HCT116 (cell line): ENCODE results near the gene ARGLU1. TPM values are rescaled to one million over a fixed set of nuclear protein-coding genes. Genes with fewer than 3 reads are reported as not detected.

Source experiments
- ATAC-seq: fragments of 200-7000 bp; cut with Tn5 transposase; 2 replicates; pipeline ENCODE4 v1.9.1; 2020; ENCODE audit warnings: mild to moderate bottlenecking, moderate library complexity
- BruUV-seq: library from RNA; stranded (reverse); fragments of 400-500 nt; replicated peaks from 2 replicates; lab custom pipeline; 2021; lab: Mats Ljungman, UMichigan
- CTCF ChIA-PET: fragments of 300-600 bp; sonication (Branson Sonifier 250); formaldehyde crosslinking; loops from one replicate; lab custom pipeline; 2021; ENCODE audit warnings: antibody characterized with exemption; lab: Charles Lee
- POLR2A ChIA-PET: fragments of 300-600, 350-600 bp; sonication (Branson Sonifier 250); formaldehyde crosslinking; loops from one replicate; lab custom pipeline; 2021; ENCODE audit warnings: antibody characterized with exemption; lab: Charles Lee
- RAD21 ChIA-PET, 2 experiments: fragments of 300-600 bp; sonication (Branson Sonifier 250); formaldehyde crosslinking; loops; one replicate each; lab custom pipeline; 2023; ENCODE audit warnings: low total read pairs in 2 of 2; ENCODE audit not compliant: uncharacterized antibody in 2 of 2, unreplicated experiment in 2 of 2, low non-redundant PET in 1 of 2; lab: Charles Lee
- DNase-seq: peaks from one replicate; pipeline ENCODE4 v3.0.0-alpha.2; 2010; ENCODE audit warnings: low read depth, low spot score
- H2AFZ ChIP-seq: fragments of 200-600 bp; shearing (Covaris generic), sonication (generic); 2 replicates; pipeline ENCODE4 v1.6.1; 2017; ENCODE audit warnings: low read depth, mixed run types, mixed read lengths, antibody characterized with exemption, low read length; ENCODE audit not compliant: poor library complexity, severe bottlenecking
- H3K27ac ChIP-seq: 2 replicates; pipeline ENCODE4 v1.5.1; 2012; ENCODE audit warnings: low read depth, low read length
- H3K27me3 ChIP-seq: fragments of 200-600 bp; sonication (generic); 2 replicates; pipeline ENCODE4 v1.6.1; 2016; ENCODE audit warnings: mixed run types, low read length, mixed read lengths; ENCODE audit not compliant: insufficient read depth
- H3K36me3 ChIP-seq, 2 experiments: fragments of 200-500 bp in 1 of 2; fragments of 200-600 bp in 1 of 2; sonication (Bioruptor generic) in 1 of 2; sonication (generic) in 1 of 2; 2 replicates each; pipeline versions ENCODE4 v1.5.1 to v1.6.1; 2014 to 2016; ENCODE audit warnings: low read length in 2 of 2, inconsistent platforms in 1 of 2, mixed read lengths in 1 of 2, mixed run types in 1 of 2; ENCODE audit not compliant: insufficient read depth in 2 of 2, control insufficient read depth in 1 of 2
- H3K4me1 ChIP-seq, 2 experiments: fragments of 200-600 bp in 1 of 2; sonication (generic) in 1 of 2; 2 replicates each; pipeline versions ENCODE4 v1.5.1 to v1.6.1; 2012 to 2017; ENCODE audit warnings: low read length in 2 of 2, inconsistent platforms in 1 of 2, mild to moderate bottlenecking in 1 of 2, mixed read lengths in 1 of 2, mixed run types in 1 of 2, moderate library complexity in 1 of 2; ENCODE audit not compliant: insufficient read depth in 2 of 2, control insufficient read depth in 1 of 2
- H3K4me2 ChIP-seq: fragments of 200-600 bp; sonication (generic); 2 replicates; pipeline ENCODE4 v1.6.1; 2017; ENCODE audit warnings: mixed run types, low read length, mixed read lengths
- H3K4me3 ChIP-seq, 2 experiments: fragments of 200-600 bp in 1 of 2; sonication (generic) in 1 of 2; replicated peaks in 1 of 2; 2 replicates each; pipeline ENCODE4 v1.5.1; 2011 to 2016; ENCODE audit warnings: low read length in 2 of 2, control low read depth in 1 of 2, low read depth in 1 of 2, mild to moderate bottlenecking in 1 of 2, mixed read lengths in 1 of 2, mixed run types in 1 of 2
- H3K79me2 ChIP-seq: fragments of 200-600 bp; sonication (generic); 2 replicates; pipeline ENCODE4 v1.6.1; 2017; ENCODE audit warnings: mild to moderate bottlenecking, mixed run types, low read length, moderate library complexity, mixed read lengths; ENCODE audit not compliant: insufficient read depth
- H3K9ac ChIP-seq: fragments of 200-600 bp; sonication (generic); 2 replicates; pipeline ENCODE4 v1.6.1; 2016; ENCODE audit warnings: low read length, mixed read lengths
- H3K9me2 ChIP-seq: fragments of 200-600 bp; sonication (generic), shearing (Covaris generic); 2 replicates; pipeline ENCODE4 v1.6.1; 2017; ENCODE audit warnings: mixed run types, mild to moderate bottlenecking, moderate library complexity; ENCODE audit not compliant: insufficient read depth
- H3K9me3 ChIP-seq, 2 experiments: fragments of 200-500 bp in 1 of 2; fragments of 200-600 bp in 1 of 2; sonication (Bioruptor generic) in 1 of 2; sonication (generic) in 1 of 2; 2 replicates each; pipeline ENCODE4 v1.6.1; 2014 to 2017; ENCODE audit warnings: low read length in 2 of 2, mixed read lengths in 2 of 2, inconsistent platforms in 1 of 2, low read depth in 1 of 2, mild to moderate bottlenecking in 1 of 2, mixed run types in 1 of 2, moderate library complexity in 1 of 2; ENCODE audit not compliant: control insufficient read depth in 1 of 2, insufficient read depth in 1 of 2
- H4K20me1 ChIP-seq: fragments of 200-600 bp; sonication (generic), shearing (Covaris generic); 2 replicates; pipeline ENCODE4 v1.6.1; 2017; ENCODE audit warnings: mixed run types, mild to moderate bottlenecking, moderate library complexity; ENCODE audit not compliant: insufficient read depth
- ATF3 ChIP-seq: IDR thresholded peaks from 2 replicates; pipeline ENCODE4 v1.6.1; 2012
- ELF1 ChIP-seq: IDR thresholded peaks from 2 replicates; pipeline ENCODE4 v1.6.1; 2012; ENCODE audit warnings: low read depth, borderline replicate concordance
- EZH2 ChIP-seq: fragments of 200-600 bp; sonication (generic); IDR thresholded peaks from 2 replicates; pipeline ENCODE4 v1.6.1; 2017; ENCODE audit warnings: antibody characterized with exemption, mixed run types
- FOSL1 ChIP-seq: IDR thresholded peaks from 2 replicates; pipeline ENCODE4 v1.6.1; 2012; ENCODE audit warnings: low read depth
- MAX ChIP-seq: IDR thresholded peaks from 2 replicates; pipeline ENCODE4 v1.6.1; 2012
- RAD21 ChIP-seq: IDR thresholded peaks from 2 replicates; pipeline ENCODE4 v1.6.1; 2012; ENCODE audit warnings: low read depth, mild to moderate bottlenecking
- REST ChIP-seq: IDR thresholded peaks from 2 replicates; pipeline ENCODE4 v1.6.1; 2012; ENCODE audit warnings: low read depth
- SIN3A ChIP-seq: IDR thresholded peaks from 2 replicates; pipeline ENCODE4 v1.6.1; 2012; ENCODE audit warnings: low read depth
- SP1 ChIP-seq: IDR thresholded peaks from 2 replicates; pipeline ENCODE4 v1.6.1; 2012; ENCODE audit warnings: low read depth
- TCF7L2 ChIP-seq: IDR thresholded peaks from 2 replicates; pipeline ENCODE4 v1.7.0; 2011; ENCODE audit warnings: borderline replicate concordance, inconsistent platforms; ENCODE audit not compliant: insufficient read depth, insufficient read length; ENCODE audit errors: extremely low read depth
- YY1 ChIP-seq: IDR thresholded peaks from 2 replicates; pipeline ENCODE4 v1.6.1; 2011; ENCODE audit warnings: low read length, low read depth, moderate library complexity, mild to moderate bottlenecking; ENCODE audit not compliant: insufficient replicate concordance; ENCODE audit errors: extremely low read depth
- ZBTB33 ChIP-seq: IDR thresholded peaks from 2 replicates; pipeline ENCODE4 v1.6.1; 2011; ENCODE audit warnings: mild to moderate bottlenecking, low read length, moderate library complexity; ENCODE audit not compliant: insufficient replicate concordance; ENCODE audit errors: extremely low read depth
- ZFX ChIP-seq: fragments of 450-650 bp; IDR thresholded peaks from 2 replicates; pipeline ENCODE4 v1.6.1; 2017
- ZNF274 ChIP-seq: fragments of 200-500 bp; sonication (Bioruptor generic); IDR thresholded peaks from 2 replicates; pipeline ENCODE4 v1.6.1; 2014; ENCODE audit warnings: mild to moderate bottlenecking, low read depth, low read length, inconsistent platforms
- intact Hi-C: fragments of 100-400 bp; cut with micrococcal nuclease; formaldehyde crosslinking; loops from 2 replicates; pipeline ENCODE4 v1.10.0; 2022
- total RNA-seq: library from RNA; stranded (reverse); gene quantifications from one replicate; pipeline ENCODE4 v1.2.1, GENCODE V29; 2021; ENCODE audit not compliant: unreplicated experiment

ARGLU1 gene
- total RNA-seq, 1 experiment from 2014 or later, result 57.8 TPM

- Histone ChIP-seq H2AFZ (no peak overlapping the region), H3K36me3 (no peaks in the 10 kb centered on the region), H3K27me3 (no peaks in the 10 kb centered on the region), H3K9me2 (no peaks in the 10 kb centered on the region), H4K20me1 (no peaks in the 10 kb centered on the region), H3K9me3 (no peaks in the 10 kb centered on the region), H3K4me2 (no peak overlapping the region), H3K4me3 (no peak overlapping the region), H3K79me2 (no peaks in the 10 kb centered on the region), H3K4me1 (no peaks in the 10 kb centered on the region), H3K27ac (no peak overlapping the region), H3K9ac (no peak overlapping the region)
- intact Hi-C loops, result no loop called here
- DNase-seq, result no peak
- no TSS peak for BruUV-seq
- CTCF ChIA-PET, result no interaction called here
- POLR2A ChIA-PET, result no interaction called here
- RAD21 ChIA-PET, result no interaction called here
- ATAC-seq, result no peak
- TF ChIP-seq EZH2 (no peak), ELF1 (no peak), SIN3A (no peak), SP1 (no peak), ZNF274 (no peak), ZFX (no peak), FOSL1 (no peak), TCF7L2 (no peak), ATF3 (no peak), RAD21 (no peak)
- TF ChIP-seq, all 23 proteins: peak for 0
These were observed 44.8 kb upstream of the ARGLU1 start for GRCh38 chr13:106612688-106613087.

- Histone ChIP-seq H4K20me1 (no peaks in the 10 kb centered on the region), H2AFZ (no peak overlapping the region), H3K9me3 (no peaks in the 10 kb centered on the region), H3K79me2 (no peaks in the 10 kb centered on the region), H3K36me3 (no peaks in the 10 kb centered on the region), H3K4me3 (no peak overlapping the region), H3K4me2 (no peak overlapping the region), H3K9me2 (0 out of 2 replicates have a peak, but pooled peaks cover 3% of the 10 kb centered on the region), H3K9ac (no peak overlapping the region), H3K4me1 (no peaks in the 10 kb centered on the region), H3K27me3 (no peaks in the 10 kb centered on the region), H3K27ac (no peak overlapping the region)
- ChIA-PET CTCF (no interaction called here), POLR2A (no interaction called here), RAD21 (no interaction called here)
- DNase-seq (no peak), ATAC-seq (no peak)
- no peak for TF ChIP-seq EZH2
- no peak for TF ChIP-seq YY1
- no peak for TF ChIP-seq SP1
- no peak for TF ChIP-seq ATF3
- TF ChIP-seq ELF1, result no peak
- no peak for TF ChIP-seq ZNF274
- TF ChIP-seq REST, result no peak
- no peak for TF ChIP-seq ZBTB33
- no peak for TF ChIP-seq RAD21
- TF ChIP-seq MAX, result no peak
- intact Hi-C loops, result no loop called here
- no TSS peak for BruUV-seq
These were observed 42.5 kb upstream of the ARGLU1 start for GRCh38 chr13:106610486-106610885.
